Activated CD8-positive, alpha-beta memory T cell treated with anti-CD3 and anti-CD28 coated beads for 24 hours (primary cell): ENCODE data around the gene SCGB2B2.
"Not testable (repeated sequence)": the region's sequence is repeated elsewhere in the genome, so short reads cannot be mapped to it uniquely, and the experiment has no call there.

ENCODE experiments used
- DNase-seq: peaks from one replicate; pipeline ENCODE4 v3.0.0-alpha.2; 2020

Gene SCGB2B2

DNA sequence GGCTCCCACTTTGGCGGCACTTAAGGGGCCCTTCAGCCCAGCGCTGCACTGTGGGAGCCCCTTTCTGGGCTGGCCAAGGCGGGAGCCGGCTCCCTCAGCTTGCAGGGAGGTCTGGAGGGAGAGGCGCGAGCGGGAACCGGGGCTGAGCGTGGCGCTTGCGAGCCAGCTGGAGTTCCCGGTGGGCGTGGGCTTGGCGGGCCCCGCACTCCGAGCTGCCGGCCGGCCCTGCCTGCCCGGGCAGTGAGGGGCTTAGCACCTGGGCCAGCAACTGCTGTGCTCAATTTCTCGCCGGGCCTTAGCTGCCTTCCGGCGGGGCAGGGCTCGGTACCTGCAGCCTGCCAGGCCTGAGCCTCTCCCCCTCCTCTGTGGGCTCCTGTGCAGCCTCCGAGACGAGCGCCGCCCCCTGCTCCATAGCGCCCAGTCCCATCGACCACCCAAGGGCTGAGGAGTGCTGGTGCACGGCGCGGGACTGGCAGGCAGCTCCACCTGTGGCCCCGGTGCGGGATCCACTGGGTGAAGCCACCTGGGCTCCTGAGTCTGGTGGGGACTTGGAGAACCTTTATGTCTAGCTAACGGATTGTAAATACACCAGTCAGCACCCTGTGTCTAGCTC, 8.8 kb downstream of the SCGB2B2 start:
- not testable (repeated sequence) for DNase-seq

- DNase-seq, result no peak
Observed at GRCh38 chr19:34667349-34668076, 9.4 kb downstream of the SCGB2B2 start.

DNA sequence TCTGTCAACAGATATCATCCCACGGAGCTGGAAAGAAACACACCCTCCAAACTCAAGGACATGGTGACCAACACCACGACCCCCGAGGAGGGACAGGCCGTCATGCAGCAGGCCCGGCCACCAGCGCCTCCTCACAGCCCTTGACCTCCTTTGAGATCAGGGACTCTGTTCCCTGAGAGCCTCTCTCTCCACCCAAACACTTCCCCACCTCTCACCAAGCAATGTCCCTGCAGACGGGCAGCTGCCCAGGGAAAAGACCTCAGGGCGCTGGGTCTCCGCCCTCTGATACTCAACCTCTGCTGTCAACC, 10.0 kb downstream of the SCGB2B2 start:
- DNase-seq, result no peak

- no peak for DNase-seq
Observed at GRCh38 chr19:34666200-34666957, 10.6 kb downstream of the SCGB2B2 start.

- not testable (repeated sequence) for DNase-seq
Observed at GRCh38 chr19:34665275-34665674, 11.7 kb downstream of the SCGB2B2 start.

DNA sequence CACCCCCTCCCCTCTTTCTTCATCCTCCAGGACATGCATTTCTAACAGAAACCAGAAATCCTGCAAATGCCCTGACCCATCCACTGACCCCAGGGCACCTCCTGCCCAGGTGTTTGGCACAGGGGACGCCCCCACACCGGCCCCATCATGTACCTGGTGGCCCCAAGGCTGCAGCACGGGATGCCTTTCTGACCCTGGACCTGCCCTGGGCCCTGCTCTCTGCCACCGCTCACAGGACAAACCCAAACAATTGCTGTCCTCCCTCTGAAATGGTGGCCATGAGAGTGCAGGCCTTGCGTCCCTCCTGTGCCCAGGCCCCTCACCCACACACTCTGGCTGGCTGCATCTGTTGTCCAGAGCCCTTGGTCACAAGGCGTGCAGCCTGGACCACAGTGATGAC, 12.1 kb downstream of the SCGB2B2 start:
- no peak for DNase-seq

- DNase-seq, result no peak
Observed at GRCh38 chr19:34664168-34664567, 12.8 kb downstream of the SCGB2B2 start.

DNA sequence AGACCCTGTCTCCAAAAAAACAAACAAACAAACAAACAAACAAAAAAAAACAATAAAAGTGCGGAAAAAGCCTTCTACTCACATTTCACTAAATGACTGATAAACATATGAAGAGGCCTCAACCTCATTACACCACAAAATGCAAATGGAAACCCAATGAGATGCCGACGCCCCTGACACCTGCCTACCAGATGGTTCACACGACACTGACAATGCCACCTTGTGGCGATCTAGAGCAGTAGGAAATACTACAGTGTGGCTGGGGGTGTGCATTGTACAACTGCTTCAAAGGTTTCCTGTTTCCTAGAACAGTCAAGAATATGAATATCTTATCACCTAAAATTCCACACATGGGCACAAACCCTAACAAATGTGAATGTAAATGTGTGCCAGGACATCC, 14.0 kb downstream of the SCGB2B2 start:
- no peak for DNase-seq

DNA sequence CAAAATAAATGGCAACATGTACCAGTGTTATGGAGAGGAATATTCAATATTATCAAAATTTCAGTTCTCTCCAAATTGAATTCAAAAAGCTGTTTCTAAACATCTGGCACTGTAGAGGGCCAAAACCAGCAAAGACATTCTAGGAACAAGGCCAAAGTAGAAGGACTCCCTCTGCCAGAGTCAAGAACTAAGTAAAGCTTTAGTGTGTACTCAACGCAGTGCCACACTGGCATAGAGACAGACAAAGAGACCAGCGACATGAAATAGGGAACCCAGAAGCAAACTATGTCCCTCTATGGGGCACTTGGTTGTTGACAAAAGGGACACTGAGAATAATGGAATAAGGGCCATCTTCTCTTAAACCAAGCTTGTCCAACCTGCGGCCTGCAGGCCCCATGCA, 15.6 kb downstream of the SCGB2B2 start:
- no peak for DNase-seq

DNA sequence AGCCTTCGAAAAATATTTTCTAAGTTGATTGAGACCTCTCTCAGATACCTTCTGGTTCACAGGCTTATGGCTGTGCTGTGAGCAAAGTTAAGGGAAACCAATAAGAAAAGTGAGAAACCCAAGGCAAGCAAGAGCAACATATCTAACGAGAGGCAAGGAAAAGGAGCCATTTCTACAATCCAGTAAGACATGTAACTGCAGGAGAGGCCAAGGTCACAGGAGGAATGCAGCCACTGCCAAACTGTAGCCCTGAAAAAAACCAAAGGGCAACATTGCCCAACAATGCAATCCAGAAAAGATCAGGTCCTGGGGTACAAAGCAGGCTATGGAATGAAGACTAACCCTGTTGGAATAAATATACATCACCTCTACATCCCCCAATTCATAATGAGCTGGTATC, 21.3 kb downstream of the SCGB2B2 start:
- no peak for DNase-seq

DNA sequence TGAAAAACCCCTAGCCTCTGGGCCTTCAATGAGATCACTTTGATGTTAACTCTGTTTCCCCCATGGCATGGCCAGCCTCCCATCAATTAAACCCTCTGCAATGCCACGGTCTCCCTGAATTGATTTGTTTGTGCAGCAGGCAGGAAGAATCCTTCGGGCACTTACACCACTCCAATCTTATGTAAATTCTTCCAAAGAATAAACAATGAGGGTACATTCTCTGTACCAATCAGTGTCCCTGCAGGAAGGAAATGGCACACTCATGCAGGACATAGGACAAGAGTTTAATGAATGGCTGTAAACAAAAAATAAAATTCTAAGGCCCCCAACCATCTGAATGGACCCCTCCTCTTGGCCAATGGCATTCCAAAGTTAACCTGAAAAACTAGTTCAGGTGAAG, 22.2 kb downstream of the SCGB2B2 start:
- no peak for DNase-seq

- DNase-seq, result no peak
Observed at GRCh38 chr19:34651747-34652146, 25.2 kb downstream of the SCGB2B2 start.

DNA sequence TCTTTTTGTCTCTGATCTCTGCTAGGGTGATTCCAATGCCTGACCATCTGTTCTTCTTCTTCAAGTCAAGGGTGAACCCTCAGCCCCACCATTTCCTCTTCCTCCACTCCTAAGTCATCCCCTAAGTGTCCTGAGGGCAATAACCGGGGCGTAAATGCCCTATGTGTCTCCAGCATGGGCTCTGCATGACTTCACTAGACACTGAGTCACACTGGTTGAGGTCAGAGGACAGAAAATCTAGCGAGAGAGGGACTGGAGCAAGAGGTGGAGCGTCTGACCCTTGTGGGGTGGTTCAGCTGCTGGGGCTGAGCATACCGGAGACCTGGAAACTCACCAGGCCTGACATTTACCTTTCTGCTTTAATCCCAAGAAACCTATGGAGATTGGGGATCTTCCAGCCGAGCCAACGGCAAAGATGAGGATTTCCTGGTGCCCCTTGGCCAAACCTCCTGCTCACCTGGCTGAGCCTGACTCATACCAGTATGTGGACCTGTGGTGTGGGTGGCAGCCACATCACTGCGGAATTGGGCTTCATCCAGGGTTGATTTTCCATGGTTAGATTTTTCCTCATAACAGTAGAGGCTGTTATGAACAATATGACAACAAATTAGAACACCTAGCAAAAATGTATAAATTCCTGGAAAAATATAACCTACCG, 26.9 kb downstream of the SCGB2B2 start:
- DNase-seq, result no peak

DNA sequence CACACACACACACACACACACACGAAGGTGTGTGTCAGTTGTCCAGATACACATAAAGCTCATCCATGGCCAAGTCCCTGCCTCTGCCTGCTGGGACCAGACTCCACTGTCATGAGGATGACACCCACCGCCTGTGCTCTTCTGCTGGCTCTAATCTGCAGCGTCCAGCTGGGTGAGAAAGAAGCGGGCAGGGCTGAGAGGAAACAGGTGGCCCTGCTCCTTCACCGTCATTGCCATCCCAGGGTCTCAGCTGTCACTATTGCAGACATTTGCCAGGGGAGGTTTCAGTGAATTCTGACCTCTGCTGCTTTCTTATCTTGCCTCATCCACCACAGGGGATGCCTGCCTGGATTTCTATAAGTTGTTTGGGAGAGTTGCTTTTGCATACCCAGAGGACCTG, 31.4 kb downstream of the SCGB2B2 start:
- DNase-seq, result no peak

- DNase-seq, result no peak
Observed at GRCh38 chr19:34644991-34645461, 31.9 kb downstream of the SCGB2B2 start.

- no peak for DNase-seq
Observed at GRCh38 chr19:34642241-34642640, 34.7 kb downstream of the SCGB2B2 start.

GRCh38 chr19:34639491-34640085, 37.4 kb downstream of the SCGB2B2 start:
- peak; percentile 66 for DNase-seq

DNA sequence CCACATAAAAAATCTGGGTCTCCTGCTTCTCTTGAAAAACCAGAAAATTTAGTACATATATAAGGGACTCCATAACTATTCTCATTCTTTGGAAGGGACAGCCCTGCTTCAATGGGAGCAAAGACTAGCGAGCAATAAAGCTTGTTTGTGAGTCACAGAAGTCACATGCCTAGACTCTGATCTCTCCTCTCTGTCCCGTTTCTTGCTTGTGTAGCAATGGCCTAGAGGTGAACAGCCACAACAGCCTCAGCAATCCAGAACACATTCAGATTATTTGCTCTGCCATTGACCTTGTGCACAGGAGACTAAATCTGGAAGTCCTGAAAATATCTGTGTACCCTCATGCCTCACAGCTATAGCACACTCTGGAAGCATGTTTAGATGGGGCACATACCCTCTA, 43.2 kb downstream of the SCGB2B2 start:
- DNase-seq, result no peak
